ENCODE results near the gene ADAMTS2. TPM values are rescaled to one million over a fixed set of nuclear protein-coding genes. Genes with fewer than 3 reads are reported as not detected.

Gene ADAMTS2
- total RNA-seq, 1 experiment from 2014 or later: 3.9 TPM

GRCh38 chr5:179393078-179393477, 47.8 kb upstream of the ADAMTS2 start (continued):
- no peak for TF ChIP-seq EZH2phosphoT487 (IDR thresholded peaks at IDR 0.05; ENCODE audit: borderline replicate concordance)
- 0 out of 2 replicates have a peak, but pooled peaks have one; percentile 11 for TF ChIP-seq SRF (IDR thresholded peaks at IDR 0.05; ENCODE audit: low read depth)

GRCh38 chr5:179387151-179388110, 42.2 kb upstream of the ADAMTS2 start:
- ChIA-PET POLR2A (no interaction called here), RAD21 (ENCODE audit: low non-redundant PET in 1 of 2, low total read pairs in 2 of 2, uncharacterized antibody in 2 of 2, unreplicated experiment in 2 of 2) (no interaction called here), CTCF (no interaction called here)
- ATAC-seq (no peak), DNase-seq (ENCODE audit: low read depth, low spot score) (no peak)
- TF ChIP-seq CBX3 (IDR thresholded peaks at IDR 0.05; ENCODE audit: low read depth) (no peak), YY1 (IDR thresholded peaks at IDR 0.05; ENCODE audit: extremely low read depth, insufficient replicate concordance, low read depth, low read length) (no peak), EGR1 (IDR thresholded peaks at IDR 0.05; ENCODE audit: low read depth) (no peak), CEBPB (IDR thresholded peaks at IDR 0.05; ENCODE audit: low read depth) (no peak), SIN3A (IDR thresholded peaks at IDR 0.05; ENCODE audit: low read depth) (no peak), JUND (IDR thresholded peaks at IDR 0.05) (no peak), TCF7L2 (IDR thresholded peaks at IDR 0.05; ENCODE audit: borderline replicate concordance, extremely low read depth, insufficient read depth, insufficient read length) (no peak), MAX (IDR thresholded peaks at IDR 0.05) (no peak), EZH2phosphoT487 (IDR thresholded peaks at IDR 0.05; ENCODE audit: borderline replicate concordance) (no peak), SRF (IDR thresholded peaks at IDR 0.05; ENCODE audit: low read depth) (no peak), EZH2 (IDR thresholded peaks at IDR 0.05) (no peak), POLR2A (IDR thresholded peaks at IDR 0.05; ENCODE audit: borderline replicate concordance, extremely low read depth, insufficient read depth, insufficient read length) (no peak), ZNF274 (IDR thresholded peaks at IDR 0.05; ENCODE audit: low read depth, low read length) (no peak), ZBTB33 (IDR thresholded peaks at IDR 0.05; ENCODE audit: extremely low read depth, insufficient replicate concordance, low read length) (no peak)
- TF ChIP-seq, protein P1, sequence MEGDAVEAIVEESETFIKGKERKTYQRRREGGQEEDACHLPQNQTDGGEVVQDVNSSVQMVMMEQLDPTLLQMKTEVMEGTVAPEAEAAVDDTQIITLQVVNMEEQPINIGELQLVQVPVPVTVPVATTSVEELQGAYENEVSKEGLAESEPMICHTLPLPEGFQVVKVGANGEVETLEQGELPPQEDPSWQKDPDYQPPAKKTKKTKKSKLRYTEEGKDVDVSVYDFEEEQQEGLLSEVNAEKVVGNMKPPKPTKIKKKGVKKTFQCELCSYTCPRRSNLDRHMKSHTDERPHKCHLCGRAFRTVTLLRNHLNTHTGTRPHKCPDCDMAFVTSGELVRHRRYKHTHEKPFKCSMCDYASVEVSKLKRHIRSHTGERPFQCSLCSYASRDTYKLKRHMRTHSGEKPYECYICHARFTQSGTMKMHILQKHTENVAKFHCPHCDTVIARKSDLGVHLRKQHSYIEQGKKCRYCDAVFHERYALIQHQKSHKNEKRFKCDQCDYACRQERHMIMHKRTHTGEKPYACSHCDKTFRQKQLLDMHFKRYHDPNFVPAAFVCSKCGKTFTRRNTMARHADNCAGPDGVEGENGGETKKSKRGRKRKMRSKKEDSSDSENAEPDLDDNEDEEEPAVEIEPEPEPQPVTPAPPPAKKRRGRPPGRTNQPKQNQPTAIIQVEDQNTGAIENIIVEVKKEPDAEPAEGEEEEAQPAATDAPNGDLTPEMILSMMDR (IDR thresholded peaks at IDR 0.05 in 2 of 3, conservative IDR thresholded peaks at IDR 0.05 in 1 of 3; ENCODE audit: borderline replicate concordance in 1 of 3, insufficient read depth in 1 of 3, low read depth in 2 of 3, low read length in 2 of 3): no peak
- no peaks in the 10 kb centered on the region for H3K27me3 ChIP-seq (ENCODE audit: insufficient read depth, low read length)
- H3K4me1 ChIP-seq (ENCODE audit: control insufficient read depth in 1 of 2, insufficient read depth in 2 of 2, low read length in 2 of 2): no peaks in the 10 kb centered on the region
- no peaks in the 10 kb centered on the region for H3K9me2 ChIP-seq (ENCODE audit: insufficient read depth)
- H3K4me3 ChIP-seq (replicated peaks in 1 of 2; ENCODE audit: low read depth in 1 of 2, low read length in 2 of 2): no peak overlapping the region
- H3K9me3 ChIP-seq (ENCODE audit: control insufficient read depth in 1 of 2, insufficient read depth in 1 of 2, low read depth in 1 of 2, low read length in 2 of 2): peaks cover 0 to 10% of the 10 kb centered on the region in 2 experiments; a peak in 2 of 4 replicates
- H3K9ac ChIP-seq (ENCODE audit: low read length): no peak overlapping the region
- H3K79me2 ChIP-seq (ENCODE audit: insufficient read depth, low read length): no peaks in the 10 kb centered on the region
- no peak overlapping the region for H3K27ac ChIP-seq (ENCODE audit: low read depth, low read length)
- BruUV-seq (replicated peaks): no TSS peak
- H2AFZ ChIP-seq (ENCODE audit: low read depth, low read length, poor library complexity, severe bottlenecking): no peak overlapping the region
- H4K20me1 ChIP-seq (ENCODE audit: insufficient read depth): no peaks in the 10 kb centered on the region
- H3K36me3 ChIP-seq (ENCODE audit: control insufficient read depth in 1 of 2, insufficient read depth in 2 of 2, low read length in 2 of 2): no peaks in the 10 kb centered on the region
- intact Hi-C loops (cut with micrococcal nuclease): no loop called here
- H3K4me2 ChIP-seq (ENCODE audit: low read length): no peak overlapping the region

All from HCT116 (cell line).